Glutamatergic neuron (in vitro differentiated cells): Measurements from ENCODE around the gene MAPK8IP2. TPM values are rescaled to one million over a fixed set of nuclear protein-coding genes. Genes with fewer than 3 reads are reported as not detected.

Experiments
- DNase-seq: peaks from one replicate; pipeline ENCODE4 v3.0.0; 2022
- H3K27ac Mint-ChIP-seq: one replicate; pipeline ENCODE4 v1.8.0; 2020; ENCODE audit warnings: mild to moderate bottlenecking, mixed read lengths, inconsistent platforms; ENCODE audit not compliant: unreplicated experiment
- H3K27me3 Mint-ChIP-seq: one replicate; pipeline ENCODE4 v1.8.0; 2020; ENCODE audit warnings: mild to moderate bottlenecking, moderate library complexity, mixed read lengths, inconsistent platforms; ENCODE audit not compliant: unreplicated experiment
- H3K36me3 Mint-ChIP-seq: one replicate; pipeline ENCODE4 v1.8.0; 2020; ENCODE audit warnings: mild to moderate bottlenecking, mixed read lengths, inconsistent platforms; ENCODE audit not compliant: unreplicated experiment
- H3K4me1 Mint-ChIP-seq: one replicate; pipeline ENCODE4 v1.8.0; 2020; ENCODE audit warnings: mild to moderate bottlenecking, low read depth, mixed read lengths, inconsistent platforms; ENCODE audit not compliant: unreplicated experiment
- H3K4me3 Mint-ChIP-seq: one replicate; pipeline ENCODE4 v1.8.0; 2020; ENCODE audit warnings: mild to moderate bottlenecking, mixed read lengths, inconsistent platforms; ENCODE audit not compliant: unreplicated experiment
- H3K9me3 Mint-ChIP-seq: one replicate; pipeline ENCODE4 v1.8.0; 2020; ENCODE audit warnings: mild to moderate bottlenecking, moderate library complexity, mixed read lengths, inconsistent platforms; ENCODE audit not compliant: unreplicated experiment
- total RNA-seq: library from RNA; stranded (reverse); fragmentation: NEBNext Ultra II Directional; extraction: Animal tissue kit (Norgen Biotek cat#: 25700); gene quantifications from one replicate; pipeline ENCODE4 v1.2.1, GENCODE V29; 2021; ENCODE audit not compliant: unreplicated experiment
- TF ChIP-seq, protein P1 (sequence below): fragments of 200-600 bp; sonication (generic); IDR thresholded peaks from one replicate; pipeline ENCODE4 v1.5.0; 2021; ENCODE audit not compliant: partially characterized antibody, unreplicated experiment

The MAPK8IP2 gene
- total RNA-seq, 1 donor from 2014 or later = 143 TPM

DNA sequence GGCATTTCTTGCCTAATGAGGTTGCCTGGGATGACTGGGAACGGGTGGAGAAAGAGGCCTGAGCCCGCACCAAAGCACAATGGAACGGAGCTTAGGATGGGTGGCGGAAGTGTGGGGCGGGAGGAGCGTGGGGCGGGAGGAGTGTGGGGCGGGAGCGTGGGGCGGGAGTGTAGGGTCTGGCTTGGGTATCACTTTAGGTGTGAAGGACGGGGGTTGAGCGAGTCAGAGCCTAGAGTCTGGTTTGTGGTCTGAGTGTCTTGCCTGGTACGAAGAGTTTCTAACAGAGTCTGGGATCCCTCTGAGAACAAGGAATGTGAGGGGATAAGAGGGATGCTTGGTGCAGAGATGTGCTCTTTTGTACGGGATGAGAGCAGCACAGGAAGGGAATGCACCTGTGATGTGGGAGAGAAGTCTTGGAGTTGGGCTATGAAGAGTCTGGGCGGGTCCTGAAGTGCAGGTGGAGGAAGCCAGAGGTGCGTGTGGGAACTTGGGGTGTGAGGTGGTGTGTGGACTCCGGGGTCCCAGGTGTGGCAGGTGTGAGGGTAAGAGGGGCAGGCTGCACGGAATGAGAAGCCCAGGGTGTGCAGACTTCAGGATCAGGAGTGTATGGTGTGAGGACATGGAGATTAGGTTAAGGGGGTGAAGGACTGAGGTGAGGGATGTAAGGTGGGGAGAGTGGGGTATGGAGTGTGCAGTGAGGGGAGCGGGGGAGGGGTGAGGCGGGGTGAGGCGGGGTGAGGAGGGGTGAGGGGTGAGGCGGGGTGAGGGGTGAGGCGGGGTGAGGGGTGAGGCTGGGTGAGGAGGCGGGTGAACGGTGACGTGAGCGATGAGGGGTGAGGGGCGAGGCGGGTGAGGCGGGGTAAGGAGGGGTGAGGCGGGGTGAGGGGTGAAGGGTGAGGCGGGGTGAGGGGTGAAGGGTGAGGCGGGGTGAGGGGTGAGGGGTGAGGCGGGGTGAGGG, 38.9 kb upstream of the MAPK8IP2 start:
- no peaks in the 10 kb centered on the region for H3K36me3 Mint-ChIP-seq
- DNase-seq = peak; percentile 46
- TF ChIP-seq, protein P1, sequence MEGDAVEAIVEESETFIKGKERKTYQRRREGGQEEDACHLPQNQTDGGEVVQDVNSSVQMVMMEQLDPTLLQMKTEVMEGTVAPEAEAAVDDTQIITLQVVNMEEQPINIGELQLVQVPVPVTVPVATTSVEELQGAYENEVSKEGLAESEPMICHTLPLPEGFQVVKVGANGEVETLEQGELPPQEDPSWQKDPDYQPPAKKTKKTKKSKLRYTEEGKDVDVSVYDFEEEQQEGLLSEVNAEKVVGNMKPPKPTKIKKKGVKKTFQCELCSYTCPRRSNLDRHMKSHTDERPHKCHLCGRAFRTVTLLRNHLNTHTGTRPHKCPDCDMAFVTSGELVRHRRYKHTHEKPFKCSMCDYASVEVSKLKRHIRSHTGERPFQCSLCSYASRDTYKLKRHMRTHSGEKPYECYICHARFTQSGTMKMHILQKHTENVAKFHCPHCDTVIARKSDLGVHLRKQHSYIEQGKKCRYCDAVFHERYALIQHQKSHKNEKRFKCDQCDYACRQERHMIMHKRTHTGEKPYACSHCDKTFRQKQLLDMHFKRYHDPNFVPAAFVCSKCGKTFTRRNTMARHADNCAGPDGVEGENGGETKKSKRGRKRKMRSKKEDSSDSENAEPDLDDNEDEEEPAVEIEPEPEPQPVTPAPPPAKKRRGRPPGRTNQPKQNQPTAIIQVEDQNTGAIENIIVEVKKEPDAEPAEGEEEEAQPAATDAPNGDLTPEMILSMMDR = no peak
- peaks cover 4% of the 10 kb centered on the region for H3K4me1 Mint-ChIP-seq
- peak overlapping the region; percentile 50 for H3K4me3 Mint-ChIP-seq
- peaks cover 13% of the 10 kb centered on the region for H3K27me3 Mint-ChIP-seq
- peaks cover 4% of the 10 kb centered on the region for H3K9me3 Mint-ChIP-seq
- no peak overlapping the region for H3K27ac Mint-ChIP-seq

DNA sequence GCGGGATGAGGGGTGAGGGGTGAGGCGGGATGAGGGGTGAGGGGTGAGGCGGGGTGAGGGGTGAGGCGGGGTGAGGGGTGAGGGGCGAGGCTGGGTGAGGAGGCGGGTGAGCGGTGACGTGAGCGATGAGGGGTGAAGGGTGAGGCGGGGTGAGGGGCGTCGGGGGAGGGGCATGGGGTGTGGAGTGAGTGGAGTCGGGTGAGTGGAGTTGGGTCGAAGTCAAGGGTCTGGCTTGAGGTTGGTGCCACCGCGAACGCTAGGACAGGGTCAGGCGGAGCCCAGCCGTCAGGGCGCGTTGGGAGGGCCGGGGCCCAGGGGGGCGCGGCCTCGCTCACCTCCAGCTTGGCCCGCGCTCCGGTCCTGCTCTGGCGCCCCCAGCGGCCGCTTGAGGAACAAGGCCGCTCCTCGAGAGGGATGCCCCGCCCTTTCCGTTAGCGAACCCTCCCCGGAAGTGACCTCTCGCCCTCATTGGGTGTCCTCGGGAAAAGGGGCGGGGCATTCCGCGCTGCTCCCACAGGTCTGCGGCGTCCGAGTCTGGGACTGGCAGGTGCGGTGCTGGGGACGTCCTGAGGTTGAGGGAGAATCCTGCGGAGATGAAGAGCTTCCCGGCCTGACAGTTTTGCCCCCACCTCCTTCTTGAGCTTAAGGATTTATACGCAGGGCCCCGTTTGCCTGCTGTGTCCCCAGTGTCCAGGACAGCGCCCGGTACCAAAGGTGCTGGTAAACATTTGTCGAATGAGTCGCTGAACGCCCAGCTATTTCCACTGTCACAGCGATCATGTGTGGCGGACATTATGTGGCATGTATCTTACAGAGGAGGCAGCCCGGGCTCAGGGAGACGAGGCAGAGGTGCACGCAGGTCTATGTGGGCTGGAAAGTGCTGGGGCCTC, 37.8 kb upstream of the MAPK8IP2 start, which contains the start of gene SYCE3:
Gene SYCE3, minus strand, starts transcription at position 397 of the 890 bp plus-strand sequence. CDS start 6,514 bp downstream, outside the sequence.
- Mint-ChIP-seq H3K4me1 (peaks cover 4% of the 10 kb centered on the region), H3K27ac (no peak within 1 kb of the TSS), H3K9me3 (peaks cover 6% of the 10 kb centered on the region), H3K36me3 (no peaks in the 10 kb centered on the region), H3K27me3 (peaks cover 13% of the 10 kb centered on the region), H3K4me3 (peak within 1 kb of the TSS; percentile 89)
- TF ChIP-seq, protein P1 = peak; percentile 93
- peak; percentile 98 for DNase-seq

DNA sequence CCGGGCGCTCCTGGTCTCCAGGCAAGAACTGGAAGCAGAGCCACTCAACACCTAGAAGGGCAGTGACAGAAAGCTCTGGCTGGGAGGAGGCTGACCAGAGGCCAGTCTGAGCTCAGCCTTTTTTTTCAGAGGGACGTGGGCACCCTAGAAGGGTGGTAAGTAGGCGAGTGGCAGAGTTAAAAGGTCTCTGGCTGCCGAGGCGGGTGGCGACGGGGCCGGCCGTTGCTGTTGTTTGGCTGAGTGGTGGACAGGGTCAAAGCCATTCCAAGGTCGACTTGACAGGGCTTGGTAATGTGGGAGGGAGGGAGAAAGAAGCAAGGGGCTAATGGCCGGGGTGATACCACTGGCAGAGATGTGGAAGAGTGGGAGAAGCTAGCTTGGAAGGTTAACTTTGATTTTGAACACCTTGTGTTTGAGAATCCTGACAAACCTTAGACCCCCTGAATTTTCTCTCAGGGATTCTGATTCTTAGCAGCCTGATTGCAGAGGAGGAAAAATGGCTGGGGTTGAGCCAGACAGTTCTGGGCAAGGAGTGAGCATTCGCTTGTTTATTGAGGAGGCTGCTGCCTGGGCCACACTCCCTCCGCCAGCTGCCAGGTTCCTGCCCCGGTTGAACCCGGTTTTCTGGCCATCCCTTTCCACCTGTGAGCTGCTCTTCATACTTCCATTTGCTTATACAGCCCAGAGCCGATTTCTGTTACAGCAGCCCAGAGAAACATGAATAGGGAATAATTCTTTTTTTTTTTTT, 37.0 kb upstream of the MAPK8IP2 start:
- peaks cover 13% of the 10 kb centered on the region for H3K27me3 Mint-ChIP-seq
- TF ChIP-seq, protein P1 = no peak
- H3K36me3 Mint-ChIP-seq = no peaks in the 10 kb centered on the region
- H3K9me3 Mint-ChIP-seq = peaks cover 4% of the 10 kb centered on the region
- peaks cover 4% of the 10 kb centered on the region for H3K4me1 Mint-ChIP-seq
- no peak for DNase-seq
- no peak overlapping the region for H3K27ac Mint-ChIP-seq
- peak overlapping the region; percentile 89 for H3K4me3 Mint-ChIP-seq

DNA sequence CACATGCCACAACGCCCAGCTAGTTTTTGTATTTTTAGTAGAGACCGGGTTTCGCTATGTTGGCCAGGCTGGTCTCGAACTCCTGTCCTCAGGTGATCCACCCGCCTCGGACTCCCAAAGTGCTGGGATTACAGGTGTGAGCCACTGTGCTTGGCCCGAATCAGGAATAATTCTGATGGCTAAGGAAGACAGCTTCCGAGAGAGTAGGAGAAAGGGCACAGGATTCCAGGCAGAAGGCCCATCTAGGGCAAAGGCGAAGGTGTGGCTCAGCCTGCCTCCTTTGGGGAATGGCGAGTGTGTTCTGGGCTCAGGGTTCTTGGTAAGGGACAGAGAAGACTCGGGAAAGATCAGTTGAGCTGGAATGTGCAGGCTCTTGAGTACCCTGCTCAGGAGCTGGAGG, 36.3 kb upstream of the MAPK8IP2 start:
- Mint-ChIP-seq H3K36me3 (no peaks in the 10 kb centered on the region), H3K9me3 (peaks cover 4% of the 10 kb centered on the region), H3K4me3 (no peak overlapping the region), H3K27ac (no peak overlapping the region), H3K27me3 (peaks cover 13% of the 10 kb centered on the region), H3K4me1 (peaks cover 4% of the 10 kb centered on the region)
- TF ChIP-seq, protein P1 = no peak
- DNase-seq = no peak
